GM21786 (cell line): Measurements from ENCODE around the gene ARID2.

Experiments used
- ATAC-seq: cut with Tn5 transposase; IDR thresholded peaks from one replicate; pipeline ENCODE4 v1.9.1; 2021; ENCODE audit not compliant: unreplicated experiment

ARID2 gene, protein sequence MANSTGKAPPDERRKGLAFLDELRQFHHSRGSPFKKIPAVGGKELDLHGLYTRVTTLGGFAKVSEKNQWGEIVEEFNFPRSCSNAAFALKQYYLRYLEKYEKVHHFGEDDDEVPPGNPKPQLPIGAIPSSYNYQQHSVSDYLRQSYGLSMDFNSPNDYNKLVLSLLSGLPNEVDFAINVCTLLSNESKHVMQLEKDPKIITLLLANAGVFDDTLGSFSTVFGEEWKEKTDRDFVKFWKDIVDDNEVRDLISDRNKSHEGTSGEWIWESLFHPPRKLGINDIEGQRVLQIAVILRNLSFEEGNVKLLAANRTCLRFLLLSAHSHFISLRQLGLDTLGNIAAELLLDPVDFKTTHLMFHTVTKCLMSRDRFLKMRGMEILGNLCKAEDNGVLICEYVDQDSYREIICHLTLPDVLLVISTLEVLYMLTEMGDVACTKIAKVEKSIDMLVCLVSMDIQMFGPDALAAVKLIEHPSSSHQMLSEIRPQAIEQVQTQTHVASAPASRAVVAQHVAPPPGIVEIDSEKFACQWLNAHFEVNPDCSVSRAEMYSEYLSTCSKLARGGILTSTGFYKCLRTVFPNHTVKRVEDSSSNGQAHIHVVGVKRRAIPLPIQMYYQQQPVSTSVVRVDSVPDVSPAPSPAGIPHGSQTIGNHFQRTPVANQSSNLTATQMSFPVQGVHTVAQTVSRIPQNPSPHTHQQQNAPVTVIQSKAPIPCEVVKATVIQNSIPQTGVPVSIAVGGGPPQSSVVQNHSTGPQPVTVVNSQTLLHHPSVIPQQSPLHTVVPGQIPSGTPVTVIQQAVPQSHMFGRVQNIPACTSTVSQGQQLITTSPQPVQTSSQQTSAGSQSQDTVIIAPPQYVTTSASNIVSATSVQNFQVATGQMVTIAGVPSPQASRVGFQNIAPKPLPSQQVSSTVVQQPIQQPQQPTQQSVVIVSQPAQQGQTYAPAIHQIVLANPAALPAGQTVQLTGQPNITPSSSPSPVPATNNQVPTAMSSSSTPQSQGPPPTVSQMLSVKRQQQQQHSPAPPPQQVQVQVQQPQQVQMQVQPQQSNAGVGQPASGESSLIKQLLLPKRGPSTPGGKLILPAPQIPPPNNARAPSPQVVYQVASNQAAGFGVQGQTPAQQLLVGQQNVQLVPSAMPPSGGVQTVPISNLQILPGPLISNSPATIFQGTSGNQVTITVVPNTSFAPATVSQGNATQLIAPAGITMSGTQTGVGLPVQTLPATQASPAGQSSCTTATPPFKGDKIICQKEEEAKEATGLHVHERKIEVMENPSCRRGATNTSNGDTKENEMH (N-terminal part only)

GRCh38 chr12:45729233-45730083 is at the start of gene ARID2:
Gene ARID2 (plus strand): TSS chr12:45729706. CDS start chr12:45729837, 131 bp downstream.
- peak; percentile 2 for ATAC-seq

DNA sequence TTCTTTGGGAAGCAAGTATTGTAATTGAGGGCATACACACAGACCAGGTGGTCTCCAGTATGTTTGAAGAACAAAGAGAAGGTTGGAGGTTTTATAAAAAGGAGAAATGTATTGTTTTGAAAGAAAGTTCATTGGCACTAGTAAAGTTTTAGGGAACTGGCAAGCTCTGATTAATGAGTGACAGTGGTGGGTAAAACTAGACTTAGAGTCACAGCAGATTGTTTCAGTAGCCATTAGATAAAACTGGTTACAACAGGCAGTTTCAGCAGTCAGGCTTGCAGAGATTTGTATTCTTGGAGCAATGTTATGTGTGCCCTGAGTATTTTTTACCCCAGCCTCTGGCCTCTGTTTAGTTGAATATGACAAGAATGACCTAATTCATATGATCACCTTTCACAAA is 49.1 kb upstream of the ARID2 start:
- ATAC-seq = no peak

- ATAC-seq = no peak
Observed at GRCh38 chr12:45681465-45681864, 48.0 kb upstream of the ARID2 start.

DNA sequence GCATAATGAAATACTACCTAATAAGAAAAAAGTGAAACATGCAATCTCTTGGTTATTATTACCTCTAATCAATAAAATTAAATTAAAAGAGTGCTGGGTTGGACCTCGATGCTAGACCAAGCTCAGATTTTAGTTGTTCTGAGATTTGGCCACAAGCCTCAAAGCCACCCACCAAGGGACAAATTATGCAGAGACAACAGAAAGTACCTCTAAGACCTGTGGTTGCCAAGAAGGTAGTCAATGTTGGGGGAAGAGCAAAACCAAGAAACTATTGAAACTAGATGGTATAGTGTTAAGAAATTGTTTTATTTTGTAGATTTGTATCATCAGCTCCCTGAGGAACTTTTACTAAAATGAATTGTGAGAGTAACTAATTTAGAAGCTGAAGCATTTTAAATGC is 43.8 kb upstream of the ARID2 start:
- no peak for ATAC-seq

DNA sequence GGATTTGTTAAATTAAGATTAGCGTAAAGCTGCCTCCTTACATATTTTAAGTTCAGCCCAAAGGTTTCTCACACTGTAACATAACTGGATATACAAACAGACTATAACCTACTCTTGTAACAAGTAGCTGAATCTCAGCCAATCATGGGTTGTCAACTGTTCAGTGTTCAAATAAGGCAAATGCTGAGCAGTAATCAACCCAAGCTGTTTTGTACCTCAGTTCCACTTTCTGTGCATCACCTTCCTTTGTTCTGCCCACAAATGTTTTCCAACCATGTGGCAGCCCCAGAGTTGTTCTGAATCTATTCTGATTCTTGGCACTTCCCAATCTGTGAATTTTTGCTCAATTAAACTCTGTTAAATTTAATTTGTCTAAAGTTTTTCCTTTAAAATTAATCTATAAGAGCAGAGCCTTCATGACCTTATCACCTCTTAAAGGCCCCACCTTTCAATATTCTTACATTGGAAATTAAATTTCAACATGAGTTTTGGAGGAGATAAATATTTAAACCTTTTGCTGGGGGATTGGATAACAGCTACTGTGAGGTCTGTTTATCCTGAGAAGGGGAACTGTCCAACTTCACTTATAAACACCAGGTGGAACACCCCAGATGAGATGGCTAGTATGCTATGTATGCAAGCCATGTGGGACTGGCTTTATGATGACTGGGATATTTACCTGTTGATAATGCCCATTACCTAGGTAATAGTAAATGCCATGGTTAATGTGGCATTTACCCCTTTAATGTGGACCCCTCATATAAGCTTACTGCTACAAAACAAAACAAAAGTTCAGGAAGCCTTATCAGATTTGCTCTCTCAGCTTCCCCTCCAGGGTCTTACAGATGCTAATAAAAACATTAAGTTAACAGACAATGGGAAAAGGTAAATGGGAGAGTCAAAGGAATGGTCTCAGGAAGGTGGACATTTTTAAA is 42.2 kb upstream of the ARID2 start:
- no peak for ATAC-seq

DNA sequence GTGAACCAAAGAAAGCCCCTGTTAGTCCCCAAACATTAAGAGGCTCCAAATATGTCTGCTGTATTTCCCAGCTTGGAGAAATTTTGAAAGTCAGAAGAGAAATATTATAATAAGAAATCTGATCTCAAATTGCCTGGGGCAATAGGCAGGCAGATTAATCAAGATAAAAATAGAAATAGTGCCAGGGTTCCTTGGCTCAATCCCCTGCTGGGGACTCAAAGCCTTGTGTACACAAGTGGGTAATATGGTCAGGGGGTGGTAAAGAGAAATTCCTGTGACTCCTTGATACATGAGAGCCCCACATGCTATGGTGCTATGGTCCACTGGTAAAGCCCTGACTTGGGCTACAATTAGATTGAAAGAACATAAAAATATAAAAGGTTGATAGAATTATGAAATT is 41.3 kb upstream of the ARID2 start:
- ATAC-seq = no peak

GRCh38 chr12:45695035-45695434 is 34.5 kb upstream of the ARID2 start:
- ATAC-seq = no peak

DNA sequence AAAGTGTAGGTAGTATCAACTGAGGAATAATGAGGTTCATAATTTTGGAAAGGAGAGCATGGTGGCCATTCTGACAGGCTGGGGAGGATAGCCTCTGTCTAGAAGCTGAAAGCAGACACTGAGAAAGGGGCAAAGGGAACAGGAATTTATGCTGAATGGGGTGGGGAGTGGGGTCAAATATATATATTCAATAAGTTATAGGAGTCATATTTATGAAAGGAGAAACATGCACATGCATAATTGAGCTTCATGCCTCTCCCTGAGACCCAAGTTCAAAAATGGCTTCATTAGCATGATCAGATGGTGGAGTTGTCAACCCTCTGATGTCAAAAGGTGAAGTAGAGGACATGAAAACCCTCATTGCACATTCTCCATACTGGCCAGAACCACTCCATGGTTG is 33.9 kb upstream of the ARID2 start:
- no peak for ATAC-seq

GRCh38 chr12:45696049-45696448 is 33.5 kb upstream of the ARID2 start:
- ATAC-seq = no peak

GRCh38 chr12:45697371-45697770 is 32.1 kb upstream of the ARID2 start:
- ATAC-seq = no peak

GRCh38 chr12:45701296-45701695 is 28.2 kb upstream of the ARID2 start:
- ATAC-seq = no peak

- no peak for ATAC-seq
Observed at GRCh38 chr12:45703942-45704341, 25.6 kb upstream of the ARID2 start.

GRCh38 chr12:45704968-45705367 is 24.5 kb upstream of the ARID2 start:
- ATAC-seq = no peak

DNA sequence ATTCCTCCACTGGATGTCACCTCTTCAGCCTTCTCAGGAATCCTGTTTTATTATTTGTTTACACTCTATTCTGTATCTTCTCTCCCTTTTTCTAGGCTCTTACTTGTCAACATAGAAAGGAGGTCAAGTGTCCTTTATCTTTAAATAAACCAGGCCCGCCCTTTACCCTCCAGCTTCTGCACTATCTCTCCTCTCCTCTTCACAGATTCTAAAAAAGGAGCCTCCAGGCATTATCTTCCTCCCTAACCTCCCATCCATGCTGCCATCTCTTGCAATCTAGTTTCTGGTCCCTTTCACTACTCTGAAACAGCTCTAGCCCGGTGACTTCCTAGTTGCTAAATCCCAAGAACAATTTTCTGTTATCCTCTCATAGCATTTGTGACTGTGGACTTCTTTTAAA is 24.1 kb upstream of the ARID2 start:
- ATAC-seq = no peak

DNA sequence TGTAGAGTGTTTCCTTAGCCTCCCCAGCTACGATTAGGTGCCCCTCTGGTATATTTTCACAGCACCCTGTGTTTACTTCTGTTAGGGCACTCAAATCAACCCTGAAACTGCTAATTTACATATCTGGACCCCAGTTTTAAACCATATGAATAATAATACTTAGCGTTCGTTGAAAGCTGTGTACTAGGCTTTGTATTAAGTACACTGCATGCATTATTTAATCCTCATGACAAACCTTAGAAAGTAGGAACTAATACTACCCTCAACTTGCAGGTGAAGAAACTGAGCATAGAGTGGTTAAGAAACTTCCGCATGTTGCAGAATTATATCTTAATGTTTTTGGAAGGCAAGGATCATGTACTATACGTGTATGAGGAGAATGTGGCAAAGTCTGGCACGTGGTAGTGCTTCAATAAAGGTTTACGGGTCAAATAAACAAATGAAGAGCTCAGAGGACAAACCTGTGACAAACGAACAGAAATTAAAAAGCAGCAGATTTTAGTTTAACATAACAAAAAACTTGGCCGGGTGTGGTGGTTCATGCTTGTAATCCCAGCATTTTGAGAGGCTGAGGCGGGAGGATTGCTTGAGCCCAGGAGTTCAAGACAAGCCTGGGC is 22.2 kb upstream of the ARID2 start:
- no peak for ATAC-seq

- ATAC-seq = no peak
Observed at GRCh38 chr12:45708363-45708762, 21.1 kb upstream of the ARID2 start.

GRCh38 chr12:45708901-45709300 is 20.6 kb upstream of the ARID2 start:
- ATAC-seq = no peak

- no peak for ATAC-seq
Observed at GRCh38 chr12:45712319-45712718, 17.2 kb upstream of the ARID2 start.

DNA sequence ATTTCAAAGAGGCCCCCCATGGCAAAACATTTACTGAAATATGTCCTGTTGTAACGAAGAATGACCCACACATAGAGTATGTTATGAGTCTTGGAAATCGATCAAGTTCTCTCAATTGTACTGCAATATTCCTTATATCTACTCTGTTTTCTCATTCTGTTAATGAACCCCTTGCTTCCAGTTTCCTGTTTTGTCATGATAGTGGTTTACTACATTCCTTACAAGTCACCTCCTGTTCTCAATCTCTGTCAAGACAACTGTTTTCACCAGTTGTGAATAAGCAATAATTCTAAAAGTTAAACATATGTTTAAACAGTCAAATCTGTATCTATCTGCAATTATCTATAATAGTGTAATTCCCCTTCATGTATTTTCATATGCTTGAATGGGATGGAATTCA is 16.4 kb upstream of the ARID2 start:
- no peak for ATAC-seq
